K562 (cell line): ENCODE results near the gene TEX54. TPM values are rescaled to one million over a fixed set of nuclear protein-coding genes. Genes with fewer than 3 reads are reported as not detected.

Experiments used
- ATAC-seq: fragments of 200-7000 bp; cut with Tn5 transposase; 3 replicates; pipeline ENCODE4 v1.9.1; 2020; ENCODE audit warnings: moderate library complexity
- BruUV-seq: library from RNA; stranded (reverse); fragments of 400-500 nt; replicated peaks from 2 replicates; lab custom pipeline; 2021; lab: Mats Ljungman, UMichigan
- CTCF ChIA-PET: fragments of 300-600 bp; formaldehyde crosslinking; extraction: SDS; loops from one replicate; lab custom pipeline; 2021; ENCODE audit warnings: low intra/inter-chr PET ratio; lab: Yijun Ruan, JAX
- POLR2A ChIA-PET: fragments of 300-600, 350-650 bp; sonication (Branson Sonifier 250); formaldehyde crosslinking; extraction: SDS; loops from one replicate; lab custom pipeline; 2021; ENCODE audit warnings: antibody characterized with exemption, inconsistent platforms; lab: Yijun Ruan, JAX
- DNase-seq, 4 experiments: peaks; one replicate each; pipeline versions ENCODE4 v3.0.0 to v3.0.0-alpha.2; 2011 to 2018; ENCODE audit warnings: low spot score in 3 of 4, mixed read lengths in 3 of 4; ENCODE audit errors: extremely low read depth in 1 of 4
- FAIRE-seq: peaks from 2 replicates; lab custom pipeline; 2011; peaks lifted over from hg19 to GRCh38; lab: Jason Lieb, UNC
- H2AFZ ChIP-seq: 2 replicates; pipeline ENCODE4 v1.6.0; 2011; ENCODE audit warnings: low read depth, low read length, control low read depth, inconsistent platforms
- H3K27ac ChIP-seq: fragments of 200-600 bp; 3 replicates; pipeline ENCODE4 v1.8.0; 2011; ENCODE audit warnings: low read depth, mild to moderate bottlenecking, control low read depth, inconsistent platforms, low read length, moderate library complexity, mixed read lengths; ENCODE audit errors: extremely low read depth
- H3K27me3 ChIP-seq, 2 experiments: fragments of 300-600 bp in 1 of 2; 2 replicates in 1 of 2; 3 replicates in 1 of 2; pipeline versions ENCODE4 v1.6.0 to v1.8.0; 2011; ENCODE audit warnings: inconsistent platforms in 2 of 2, low read length in 2 of 2, mild to moderate bottlenecking in 1 of 2, mixed read lengths in 1 of 2, moderate library complexity in 1 of 2; ENCODE audit not compliant: control insufficient read depth in 2 of 2, insufficient read depth in 2 of 2
- H3K36me3 ChIP-seq: fragments of 300-600 bp; 3 replicates; pipeline ENCODE4 v1.8.0; 2011; ENCODE audit warnings: mild to moderate bottlenecking, low read length, inconsistent platforms; ENCODE audit not compliant: control insufficient read depth, insufficient read depth
- H3K4me1 ChIP-seq, 2 experiments: fragments of 200-600 bp in 1 of 2; replicated peaks in 1 of 2; 2 replicates in 1 of 2; 3 replicates in 1 of 2; pipeline versions ENCODE4 v1.5.1 to v1.8.0; 2011; ENCODE audit warnings: inconsistent platforms in 2 of 2, low read length in 2 of 2, mild to moderate bottlenecking in 1 of 2, mixed read lengths in 1 of 2, moderate library complexity in 1 of 2; ENCODE audit not compliant: control insufficient read depth in 2 of 2, insufficient read depth in 2 of 2
- H3K4me2 ChIP-seq: 2 replicates; pipeline ENCODE4 v1.6.1; 2011; ENCODE audit warnings: low read length, control low read depth, inconsistent platforms, mixed read lengths; ENCODE audit not compliant: insufficient read depth
- H3K4me3 ChIP-seq: fragments of 200-600 bp; sonication (generic), shearing (Covaris generic); 2 replicates; pipeline ENCODE4 v1.5.1; 2016; ENCODE audit warnings: control low read depth, inconsistent platforms
- H3K79me2 ChIP-seq: fragments of 200-600 bp; 3 replicates; pipeline ENCODE4 v1.8.0; 2011; ENCODE audit warnings: low read length, inconsistent platforms; ENCODE audit not compliant: control insufficient read depth, insufficient read depth
- H3K9ac ChIP-seq, 2 experiments: 2 replicates each; pipeline versions ENCODE4 v1.6.0 to v1.6.1; 2011; ENCODE audit warnings: low read depth in 2 of 2, low read length in 2 of 2, control low read depth in 1 of 2, inconsistent platforms in 1 of 2, mild to moderate bottlenecking in 1 of 2, mixed read lengths in 1 of 2; ENCODE audit not compliant: insufficient read depth in 1 of 2
- H3K9me1 ChIP-seq: one replicate; pipeline ENCODE4 v1.6.0; 2011; ENCODE audit warnings: inconsistent platforms, mild to moderate bottlenecking, low read length, moderate library complexity; ENCODE audit not compliant: control insufficient read depth, insufficient read depth
- H3K9me3 ChIP-seq: replicated peaks from 2 replicates; pipeline ENCODE4 v1.5.1; 2011; ENCODE audit warnings: low read depth, low read length, inconsistent platforms; ENCODE audit not compliant: control insufficient read depth, insufficient read depth
- H4K20me1 ChIP-seq: replicated peaks from 2 replicates; pipeline ENCODE4 v1.6.1; 2011; ENCODE audit warnings: low read length, inconsistent platforms, mixed read lengths; ENCODE audit not compliant: control insufficient read depth, insufficient read depth
- ETV1 ChIP-seq: fragments of 450-650 bp; conservative IDR thresholded peaks from 2 replicates; pipeline ENCODE4 v1.6.1; 2016; ENCODE audit warnings: missing genetic modification characterization, control low read depth, low read depth, missing compliant biosample characterization
- NFATC3 ChIP-seq: fragments of 450-650 bp; IDR thresholded peaks from 2 replicates; pipeline ENCODE4 v1.6.1; 2017; ENCODE audit warnings: mild to moderate bottlenecking
- STAG1 ChIP-seq: sonication (generic); formaldehyde crosslinking; IDR thresholded peaks from 2 replicates; pipeline ENCODE4 v1.5.0; 2020; ENCODE audit warnings: missing genetic modification reagents, borderline replicate concordance
- ZNF324 ChIP-seq: fragments of 250-450 bp; sonication (Bioruptor Pico); IDR thresholded peaks from 2 replicates; pipeline ENCODE4 v1.4.0; 2020; ENCODE audit warnings: mild to moderate bottlenecking
- ZNF384 ChIP-seq: IDR thresholded peaks from 2 replicates; pipeline ENCODE4 v1.6.1; 2012; ENCODE audit warnings: low read depth, low read length, improper control_type of control experiment
- WGBS: fragments of 100-300 bp; shearing (Covaris generic); methylation state at CpG from one replicate; pipeline ENCODE4 v1.1.6; 2016; ENCODE audit warnings: low coverage, mixed read lengths; ENCODE audit not compliant: insufficient coverage; ENCODE audit errors: missing lambda C conversion rate; 5-methylcytosine and 5-hydroxymethylcytosine counted together
- in situ Hi-C: fragments of 300-500 bp; cut with MboI; formaldehyde crosslinking; loops from 4 replicates; pipeline ENCODE4 v1.15.0; 2018; ENCODE audit warnings: inconsistent platforms, mixed read lengths
- intact Hi-C: fragments of 100-400 bp; cut with micrococcal nuclease; formaldehyde crosslinking; loops from 2 replicates; pipeline ENCODE4 v1.14.2; 2022
- polyA plus RNA-seq, 8 experiments: library from polyadenylated mRNA; depleted of rRNA in 4 of 8; stranded (reverse) in 5 of 8; unstranded in 3 of 8; fragments of >200 nt; fragmentation: Nextera tagmentation in 2 of 8; fragmentation: Illumina TruSeq in 1 of 8; extraction: Ambion mirVana in 2 of 8; extraction: Trizol in 1 of 8; gene quantifications; 2 replicates each; pipeline versions ENCODE4 v1.2.1 to v1.2.3, GENCODE V29; 2011 to 2014; ENCODE audit warnings: inconsistent platforms in 1 of 8, missing spikeins in 1 of 8
- total RNA-seq, 7 experiments: library from RNA; depleted of rRNA in 6 of 7; stranded (reverse); fragments of >200 nt in 6 of 7; fragmentation: Illumina TruSeq in 2 of 7; extraction: Trizol in 2 of 7; gene quantifications; 2 replicates each; pipeline versions ENCODE4 v1.2.1 to v1.2.3, GENCODE V29; 2011 to 2021; ENCODE audit warnings: low replicate concordance in 1 of 7

Gene TEX54
- total and polyA plus RNA-seq, 9 of the 15 experiments (the other 6 are each of a cell fraction or from before 2014, with no cell fraction given): not detected

- H3K9me3 ChIP-seq: no peaks in the 10 kb centered on the region
- 87% methylated on average over 6 of the region's 6 CpGs for WGBS
- peaks cover 94% of the 10 kb centered on the region for H3K79me2 ChIP-seq
- TF ChIP-seq ETV1 (tag): no peak
- TF ChIP-seq ZNF384: no peak
- TF ChIP-seq STAG1 (CRISPR knock-in tag): no peak
- TF ChIP-seq NFATC3: no peak
- no peak for TF ChIP-seq ZNF324
- BruUV-seq: no TSS peak
- DNase-seq: no peak
- peaks cover 16 to 23% of the 10 kb centered on the region in 2 experiments; a peak in 4 of 5 replicates for H3K4me1 ChIP-seq
- H2AFZ ChIP-seq: no peak overlapping the region
- no peaks in the 10 kb centered on the region for H3K27me3 ChIP-seq
- CTCF ChIA-PET: no interaction called here
- intact Hi-C loops: no loop called here
- in situ Hi-C loops: loop anchor here (25.0 kb wide), 1 partner anchor 478 kb away; no protein-coding TSS in a partner anchor
- ATAC-seq: no peak
- no peak overlapping the region for H3K9ac ChIP-seq
- no peak overlapping the region for H3K4me3 ChIP-seq
- no peak overlapping the region for H3K4me2 ChIP-seq
- H3K36me3 ChIP-seq: peaks cover 62% of the 10 kb centered on the region
- FAIRE-seq: no peak
- H3K9me1 ChIP-seq: no peaks in the 10 kb centered on the region
- POLR2A ChIA-PET: interaction anchor here (0.6 to 7.2 kb wide), 12 partner anchors 8 to 176 kb away, joined by 3 to 45 read pairs (median 5); partner anchors contain the start of genes LRRN4CL, SLC3A2 and TMEM179B
- peaks cover 13% of the 10 kb centered on the region for H4K20me1 ChIP-seq
- H3K27ac ChIP-seq: no peak overlapping the region; the same call in 2 of the 3 replicates
These were observed 33.0 kb upstream of the TEX54 start for GRCh38 chr11:62865635-62866034.
